Neural cell (in vitro differentiated cells): ENCODE data around the gene CEP72.

Source experiments
- EP300 ChIP-seq: fragments of 450-650 bp; conservative IDR thresholded peaks from 2 replicates; pipeline ENCODE4 v1.6.1; 2014; ENCODE audit warnings: antibody characterized with exemption, mild to moderate bottlenecking, moderate library complexity; ENCODE audit not compliant: poor library complexity, severe bottlenecking
- EZH2 ChIP-seq: fragments of 200-600, 300-800 bp; shearing (Covaris generic), sonication (generic); IDR thresholded peaks from 2 replicates; pipeline ENCODE4 v1.6.1; 2014; ENCODE audit warnings: antibody characterized with exemption, low read length, borderline replicate concordance, mild to moderate bottlenecking; ENCODE audit not compliant: insufficient read depth, poor library complexity, severe bottlenecking
- MXI1 ChIP-seq: fragments of 450-650 bp; conservative IDR thresholded peaks from 2 replicates; pipeline ENCODE4 v1.6.1; 2014; ENCODE audit warnings: antibody characterized with exemption, mild to moderate bottlenecking; ENCODE audit not compliant: poor library complexity, severe bottlenecking
- POLR2AphosphoS5 ChIP-seq: IDR thresholded peaks from 2 replicates; pipeline ENCODE4 v1.6.1; 2012
- TF ChIP-seq, protein P1 (sequence below): fragments of 450-650 bp; IDR thresholded peaks from 2 replicates; pipeline ENCODE4 v1.5.1; 2014; ENCODE audit warnings: antibody characterized with exemption, mild to moderate bottlenecking, moderate library complexity; ENCODE audit not compliant: poor library complexity, severe bottlenecking
- TF ChIP-seq, protein P2 (sequence below): IDR thresholded peaks from 2 replicates; pipeline ENCODE4 v1.6.1; 2012; ENCODE audit warnings: borderline replicate concordance

DNA sequence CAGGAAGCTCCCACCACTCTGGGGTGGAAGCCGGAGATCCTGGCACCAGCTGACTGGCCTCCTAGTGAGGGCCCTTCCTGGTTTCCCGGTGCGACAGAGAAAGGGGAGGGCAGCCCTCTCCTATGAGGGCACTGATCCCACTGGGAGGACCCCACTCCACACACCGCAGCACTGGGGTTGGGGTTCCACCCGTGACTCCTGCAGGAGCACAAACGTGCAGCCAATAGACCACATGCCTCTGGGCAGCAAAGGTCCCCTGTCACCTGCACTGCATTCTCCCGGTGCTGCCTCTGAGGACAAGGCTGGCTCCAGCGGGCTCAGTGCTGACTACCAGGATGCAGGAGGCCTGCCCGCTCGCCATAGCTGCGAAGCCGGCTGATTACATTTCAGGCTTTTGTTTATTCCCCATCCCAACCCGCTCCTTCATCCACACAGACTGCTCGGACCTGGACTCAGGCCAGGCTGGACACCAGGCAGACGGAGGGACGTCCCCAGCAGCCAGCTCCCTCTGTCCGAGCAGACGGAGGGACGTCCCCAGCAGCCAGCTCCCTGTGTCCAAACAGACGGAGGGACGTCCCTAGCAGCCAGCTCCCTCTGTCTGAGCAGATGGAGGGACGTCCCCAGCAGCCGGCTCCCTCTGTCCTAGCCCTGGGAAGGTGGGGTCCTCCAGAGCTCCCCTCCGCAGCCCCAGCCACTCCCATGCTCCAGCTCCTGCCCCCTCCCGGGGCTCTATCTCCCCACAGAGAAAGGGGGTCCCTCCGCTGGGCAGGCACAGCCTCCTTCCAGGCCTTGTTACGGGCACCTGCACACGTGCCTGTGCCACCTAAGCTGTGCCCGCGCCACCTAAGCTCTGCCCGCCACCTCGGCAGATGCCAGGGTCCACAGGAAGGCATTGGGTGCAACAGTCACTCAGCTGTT is 8.8 kb upstream of the CEP72 start:
- TF ChIP-seq, protein P1, sequence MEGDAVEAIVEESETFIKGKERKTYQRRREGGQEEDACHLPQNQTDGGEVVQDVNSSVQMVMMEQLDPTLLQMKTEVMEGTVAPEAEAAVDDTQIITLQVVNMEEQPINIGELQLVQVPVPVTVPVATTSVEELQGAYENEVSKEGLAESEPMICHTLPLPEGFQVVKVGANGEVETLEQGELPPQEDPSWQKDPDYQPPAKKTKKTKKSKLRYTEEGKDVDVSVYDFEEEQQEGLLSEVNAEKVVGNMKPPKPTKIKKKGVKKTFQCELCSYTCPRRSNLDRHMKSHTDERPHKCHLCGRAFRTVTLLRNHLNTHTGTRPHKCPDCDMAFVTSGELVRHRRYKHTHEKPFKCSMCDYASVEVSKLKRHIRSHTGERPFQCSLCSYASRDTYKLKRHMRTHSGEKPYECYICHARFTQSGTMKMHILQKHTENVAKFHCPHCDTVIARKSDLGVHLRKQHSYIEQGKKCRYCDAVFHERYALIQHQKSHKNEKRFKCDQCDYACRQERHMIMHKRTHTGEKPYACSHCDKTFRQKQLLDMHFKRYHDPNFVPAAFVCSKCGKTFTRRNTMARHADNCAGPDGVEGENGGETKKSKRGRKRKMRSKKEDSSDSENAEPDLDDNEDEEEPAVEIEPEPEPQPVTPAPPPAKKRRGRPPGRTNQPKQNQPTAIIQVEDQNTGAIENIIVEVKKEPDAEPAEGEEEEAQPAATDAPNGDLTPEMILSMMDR, result no peak
- no peak for TF ChIP-seq POLR2AphosphoS5
- TF ChIP-seq MXI1, result no peak
- TF ChIP-seq, protein P2, sequence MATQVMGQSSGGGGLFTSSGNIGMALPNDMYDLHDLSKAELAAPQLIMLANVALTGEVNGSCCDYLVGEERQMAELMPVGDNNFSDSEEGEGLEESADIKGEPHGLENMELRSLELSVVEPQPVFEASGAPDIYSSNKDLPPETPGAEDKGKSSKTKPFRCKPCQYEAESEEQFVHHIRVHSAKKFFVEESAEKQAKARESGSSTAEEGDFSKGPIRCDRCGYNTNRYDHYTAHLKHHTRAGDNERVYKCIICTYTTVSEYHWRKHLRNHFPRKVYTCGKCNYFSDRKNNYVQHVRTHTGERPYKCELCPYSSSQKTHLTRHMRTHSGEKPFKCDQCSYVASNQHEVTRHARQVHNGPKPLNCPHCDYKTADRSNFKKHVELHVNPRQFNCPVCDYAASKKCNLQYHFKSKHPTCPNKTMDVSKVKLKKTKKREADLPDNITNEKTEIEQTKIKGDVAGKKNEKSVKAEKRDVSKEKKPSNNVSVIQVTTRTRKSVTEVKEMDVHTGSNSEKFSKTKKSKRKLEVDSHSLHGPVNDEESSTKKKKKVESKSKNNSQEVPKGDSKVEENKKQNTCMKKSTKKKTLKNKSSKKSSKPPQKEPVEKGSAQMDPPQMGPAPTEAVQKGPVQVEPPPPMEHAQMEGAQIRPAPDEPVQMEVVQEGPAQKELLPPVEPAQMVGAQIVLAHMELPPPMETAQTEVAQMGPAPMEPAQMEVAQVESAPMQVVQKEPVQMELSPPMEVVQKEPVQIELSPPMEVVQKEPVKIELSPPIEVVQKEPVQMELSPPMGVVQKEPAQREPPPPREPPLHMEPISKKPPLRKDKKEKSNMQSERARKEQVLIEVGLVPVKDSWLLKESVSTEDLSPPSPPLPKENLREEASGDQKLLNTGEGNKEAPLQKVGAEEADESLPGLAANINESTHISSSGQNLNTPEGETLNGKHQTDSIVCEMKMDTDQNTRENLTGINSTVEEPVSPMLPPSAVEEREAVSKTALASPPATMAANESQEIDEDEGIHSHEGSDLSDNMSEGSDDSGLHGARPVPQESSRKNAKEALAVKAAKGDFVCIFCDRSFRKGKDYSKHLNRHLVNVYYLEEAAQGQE, result no peak
- TF ChIP-seq EZH2, result no peak
- no peak for TF ChIP-seq EP300
